GM12878 (cell line): Measurements from ENCODE around the gene AGAP1. TPM values are rescaled to one million over a fixed set of nuclear protein-coding genes. Genes with fewer than 3 reads are reported as not detected.

Experiments used
- ATAC-seq: fragments of 200-7000 bp; cut with Tn5 transposase; 3 replicates; pipeline ENCODE4 v1.9.1; 2020; ENCODE audit warnings: mild to moderate bottlenecking, moderate library complexity
- BruUV-seq: library from RNA; stranded (reverse); fragments of 400-500 nt; replicated peaks from 2 replicates; lab custom pipeline; 2021; lab: Mats Ljungman, UMichigan
- CTCF ChIA-PET: fragments of 300-600 bp; sonication (Branson Sonifier 250); formaldehyde crosslinking; extraction: SDS; loops from one replicate; lab custom pipeline; 2021; ENCODE audit warnings: inconsistent platforms; lab: Yijun Ruan, JAX
- POLR2A ChIA-PET: fragments of 350-600 bp; formaldehyde crosslinking; extraction: SDS; loops from one replicate; lab custom pipeline; 2021; ENCODE audit warnings: inconsistent platforms; lab: Charles Lee
- RAD21 ChIA-PET: fragments of 300-600 bp; sonication (Branson Sonifier 250); formaldehyde crosslinking; loops from one replicate; lab custom pipeline; 2023; ENCODE audit warnings: antibody characterized with exemption; ENCODE audit not compliant: unreplicated experiment; lab: Charles Lee
- SMC1A ChIA-PET: fragments of 300-600 bp; sonication (Branson Sonifier 250); formaldehyde crosslinking; loops from one replicate; lab custom pipeline; 2023; ENCODE audit not compliant: unreplicated experiment, uncharacterized antibody; lab: Charles Lee
- DNase-seq: peaks from one replicate; pipeline ENCODE4 v3.0.0-alpha.2; 2011; ENCODE audit warnings: low read depth, low spot score
- FAIRE-seq: peaks from 3 replicates; lab custom pipeline; 2011; peaks lifted over from hg19 to GRCh38; lab: Jason Lieb, UNC
- H2AFZ ChIP-seq: 2 replicates; pipeline ENCODE4 v1.6.0; 2011; ENCODE audit warnings: low read depth, low read length, control low read depth; ENCODE audit not compliant: control insufficient read depth
- H3K27ac ChIP-seq: 2 replicates; pipeline ENCODE4 v1.5.1; 2011; ENCODE audit warnings: control low read depth; ENCODE audit not compliant: control insufficient read depth, insufficient read depth
- H3K27me3 ChIP-seq, 2 experiments: replicated peaks in 1 of 2; 2 replicates each; pipeline versions ENCODE4 v1.6.0 to v1.6.1; 2011; ENCODE audit warnings: low read length in 1 of 2; ENCODE audit not compliant: control insufficient read depth in 2 of 2, insufficient read depth in 2 of 2
- H3K36me3 ChIP-seq, 2 experiments: 2 replicates each; pipeline ENCODE4 v1.5.1; 2011; ENCODE audit warnings: low read length in 1 of 2; ENCODE audit not compliant: control insufficient read depth in 2 of 2, insufficient read depth in 2 of 2
- H3K4me1 ChIP-seq: 2 replicates; pipeline ENCODE4 v1.6.1; 2011; ENCODE audit warnings: mild to moderate bottlenecking, low read length, moderate library complexity, mixed read lengths; ENCODE audit not compliant: control insufficient read depth, insufficient read depth
- H3K4me2 ChIP-seq: 2 replicates; pipeline ENCODE4 v1.6.0; 2011; ENCODE audit warnings: control low read depth; ENCODE audit not compliant: control insufficient read depth, insufficient read depth
- H3K4me3 ChIP-seq: fragments of 200-600 bp; sonication (generic); 2 replicates; pipeline ENCODE4 v1.5.1; 2016
- H3K79me2 ChIP-seq: 2 replicates; pipeline ENCODE4 v1.6.0; 2011; ENCODE audit warnings: low read length; ENCODE audit not compliant: control insufficient read depth, insufficient read depth
- H3K9ac ChIP-seq: 2 replicates; pipeline ENCODE4 v1.8.0; 2011; ENCODE audit warnings: low read length, control low read depth, mixed read lengths; ENCODE audit not compliant: control insufficient read depth, insufficient read depth
- H3K9me3 ChIP-seq: replicated peaks from 3 replicates; pipeline ENCODE4 v1.5.1; 2011; ENCODE audit warnings: mild to moderate bottlenecking, low read length; ENCODE audit not compliant: control insufficient read depth, insufficient read depth
- H4K20me1 ChIP-seq: 2 replicates; pipeline ENCODE4 v1.6.0; 2011; ENCODE audit not compliant: control insufficient read depth, insufficient read depth
- BACH1 ChIP-seq: fragments of 450-650 bp; IDR thresholded peaks from 2 replicates; pipeline ENCODE4 v1.6.1; 2017; ENCODE audit warnings: mild to moderate bottlenecking, borderline replicate concordance
- CHD2 ChIP-seq: IDR thresholded peaks from 2 replicates; pipeline ENCODE4 v1.6.1; 2011; ENCODE audit warnings: low read depth, low read length, improper control_type of control experiment, borderline replicate concordance
- CREM ChIP-seq: IDR thresholded peaks from 2 replicates; pipeline ENCODE4 v1.6.1; 2014; ENCODE audit warnings: antibody characterized with exemption, low read depth
- DPF2 ChIP-seq: fragments of 450-650 bp; IDR thresholded peaks from 2 replicates; pipeline ENCODE4 v1.6.1; 2017; ENCODE audit warnings: mild to moderate bottlenecking
- FOS ChIP-seq: IDR thresholded peaks from 3 replicates; pipeline ENCODE4 v1.6.1; 2011; ENCODE audit warnings: borderline replicate concordance; ENCODE audit not compliant: insufficient read length; ENCODE audit errors: extremely low read depth
- FOXM1 ChIP-seq: IDR thresholded peaks from 2 replicates; pipeline ENCODE4 v1.6.1; 2012; ENCODE audit warnings: low read depth, mild to moderate bottlenecking, inconsistent platforms, low read length, moderate library complexity
- HDGF ChIP-seq: fragments of 450-650 bp; IDR thresholded peaks from 2 replicates; pipeline ENCODE4 v1.6.1; 2016; ENCODE audit warnings: antibody characterized with exemption
- MXI1 ChIP-seq: fragments of 150-350 bp; IDR thresholded peaks from 2 replicates; pipeline ENCODE4 v1.6.1; 2011; ENCODE audit warnings: low read depth, mild to moderate bottlenecking, inconsistent platforms, low read length, improper control_type of control experiment
- MYC ChIP-seq: IDR thresholded peaks from 2 replicates; pipeline ENCODE4 v1.6.1; 2011; ENCODE audit warnings: mild to moderate bottlenecking, low read length, moderate library complexity, inconsistent platforms; ENCODE audit not compliant: insufficient read depth, insufficient replicate concordance, insufficient read length, severe bottlenecking
- PML ChIP-seq: IDR thresholded peaks from 2 replicates; pipeline ENCODE4 v1.6.1; 2012; ENCODE audit warnings: low read length, inconsistent platforms
- POU2F2 ChIP-seq: IDR thresholded peaks from 3 replicates; pipeline ENCODE4 v1.6.1; 2011; ENCODE audit warnings: low read depth, mild to moderate bottlenecking, low read length, borderline replicate concordance
- SMAD5 ChIP-seq: IDR thresholded peaks from 2 replicates; pipeline ENCODE4 v1.6.1; 2016; ENCODE audit warnings: antibody characterized with exemption, low read depth
- SPI1 ChIP-seq: IDR thresholded peaks from 2 replicates; pipeline ENCODE4 v1.6.1; 2011; ENCODE audit warnings: low read depth, mild to moderate bottlenecking, low read length, moderate library complexity, borderline replicate concordance; ENCODE audit not compliant: insufficient read depth
- SREBF1 ChIP-seq: IDR thresholded peaks from 2 replicates; pipeline ENCODE4 v1.6.1; 2012; ENCODE audit warnings: mild to moderate bottlenecking, low read length
- SUPT20H ChIP-seq: IDR thresholded peaks from 2 replicates; pipeline ENCODE4 v1.6.1; 2011; ENCODE audit warnings: low read depth, mild to moderate bottlenecking, low read length, moderate library complexity, borderline replicate concordance; ENCODE audit not compliant: control insufficient read depth
- USF1 ChIP-seq: IDR thresholded peaks from 2 replicates; pipeline ENCODE4 v1.6.1; 2011; ENCODE audit warnings: borderline replicate concordance, low read depth, mild to moderate bottlenecking, moderate library complexity, mixed read lengths, low read length; ENCODE audit not compliant: insufficient read depth; ENCODE audit errors: extremely low read length
- ZNF217 ChIP-seq: fragments of 450-650 bp; IDR thresholded peaks from 2 replicates; pipeline ENCODE4 v1.6.1; 2017; ENCODE audit warnings: antibody characterized with exemption, mild to moderate bottlenecking
- ZNF24 ChIP-seq: fragments of 450-650 bp; IDR thresholded peaks from 2 replicates; pipeline ENCODE4 v1.6.1; 2017; ENCODE audit warnings: antibody characterized with exemption, mild to moderate bottlenecking
- ZZZ3 ChIP-seq: IDR thresholded peaks from 2 replicates; pipeline ENCODE4 v1.6.1; 2011; ENCODE audit warnings: low read depth; ENCODE audit not compliant: control insufficient read depth, insufficient read length
- WGBS: methylation state at CpG from one replicate; pipeline ENCODE4 v1.1.6; 2016; ENCODE audit warnings: low lambda C conversion rate; ENCODE audit not compliant: insufficient replicate concordance, insufficient coverage; ENCODE audit errors: missing lambda C conversion rate; 5-methylcytosine and 5-hydroxymethylcytosine counted together
- in situ Hi-C: fragments of 300-500 bp; cut with MboI; formaldehyde crosslinking; loops from 9 replicates; pipeline ENCODE4 v1.14.3; 2018; ENCODE audit warnings: mixed read lengths
- intact Hi-C: fragments of 100-400 bp; cut with micrococcal nuclease; formaldehyde crosslinking; loops from one replicate; pipeline ENCODE4 v1.14.2; 2022; ENCODE audit not compliant: unreplicated experiment
- polyA plus RNA-seq, 11 experiments: library from polyadenylated mRNA; depleted of rRNA in 4 of 11; unstranded in 6 of 11; stranded (reverse) in 5 of 11; fragments of >200 nt; fragmentation: Nextera tagmentation in 4 of 11; fragmentation: Illumina TruSeq in 1 of 11; extraction: Ambion mirVana in 4 of 11; extraction: Trizol in 1 of 11; gene quantifications; 1 replicate in 1 of 11; 2 replicates in 10 of 11; pipeline versions ENCODE4 v1.2.1 to v1.2.3, GENCODE V29; 2011 to 2016; ENCODE audit warnings: inconsistent platforms in 2 of 11, missing spikeins in 2 of 11, low read depth in 1 of 11
- total RNA-seq, 4 experiments: library from RNA; depleted of rRNA in 3 of 4; stranded (reverse); fragments of >200 nt in 3 of 4; fragmentation: Illumina TruSeq in 1 of 4; extraction: Trizol in 1 of 4; gene quantifications; 2 replicates each; pipeline versions ENCODE4 v1.2.1 to v1.2.3, GENCODE V29; 2013 to 2021

Gene AGAP1
- total and polyA plus RNA-seq, 10 of the 15 experiments (the other 5 are each of a cell fraction or from before 2014, with no cell fraction given), result 0.05 to 0.15 (median 0.06) TPM; not detected in 7

DNA sequence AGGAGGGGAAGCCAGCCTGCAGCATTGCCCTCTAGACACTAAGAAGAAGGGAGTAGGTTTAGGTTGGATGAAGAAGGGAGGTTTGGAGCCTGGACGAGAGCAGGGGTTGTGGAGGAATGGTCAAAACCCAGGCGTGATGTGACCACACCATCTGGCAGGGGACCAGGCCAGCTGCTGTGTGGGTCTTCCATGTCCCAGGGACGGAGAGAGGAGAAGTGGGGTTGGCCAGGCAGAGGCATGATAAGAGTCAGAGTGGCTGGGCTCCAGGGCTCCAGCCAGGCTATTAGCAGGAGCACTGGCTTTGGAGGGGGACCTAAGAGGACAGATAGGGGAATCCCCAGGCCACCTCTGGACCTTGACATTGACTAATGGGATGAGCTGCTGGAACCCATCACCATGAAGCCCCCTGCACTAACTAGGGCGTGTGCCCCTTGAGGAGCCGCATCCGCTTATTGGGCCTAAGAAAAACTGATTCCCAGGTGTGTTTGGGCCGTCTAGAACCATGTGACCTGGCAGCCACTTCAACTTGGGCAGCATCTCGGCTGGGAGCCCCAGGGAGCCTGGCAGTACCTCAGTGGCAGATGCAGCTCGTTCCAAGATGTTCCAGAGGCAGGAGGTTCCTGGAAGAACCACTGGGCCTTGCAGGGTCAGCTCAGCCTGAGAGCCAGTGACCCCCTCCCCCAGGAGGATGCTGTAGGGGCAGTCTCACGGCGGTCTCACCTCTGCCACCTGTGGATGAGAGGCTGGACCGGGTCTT is 235.1 kb downstream of the AGAP1 start:
- FAIRE-seq (no peak), DNase-seq (no peak), ATAC-seq (no peak)
- intact Hi-C loops, result no loop called here
- ChIA-PET SMC1A (no interaction called here), POLR2A (no interaction called here), CTCF (no interaction called here)
- Histone ChIP-seq H4K20me1 (no peaks in the 10 kb centered on the region), H3K36me3 (no peaks in the 10 kb centered on the region), H3K4me1 (no peaks in the 10 kb centered on the region), H3K79me2 (no peaks in the 10 kb centered on the region), H3K9ac (no peak overlapping the region)
- BruUV-seq, result no TSS peak
- no peak for TF ChIP-seq CREM
- no peak for TF ChIP-seq SPI1
- no peak for TF ChIP-seq DPF2
- no peak for TF ChIP-seq POU2F2
- no peak for TF ChIP-seq FOS
- no peak for TF ChIP-seq BACH1
- TF ChIP-seq CHD2, result no peak
- no peak for TF ChIP-seq PML
- no peak for TF ChIP-seq HDGF
- no peak for TF ChIP-seq ZNF217
- no peak for TF ChIP-seq FOXM1
- no peak for TF ChIP-seq SUPT20H
- no peak for TF ChIP-seq SMAD5
- no peak for TF ChIP-seq SREBF1
- no peak for TF ChIP-seq MYC
- TF ChIP-seq USF1, result no peak
- TF ChIP-seq MXI1, result no peak
- TF ChIP-seq ZZZ3, result no peak
- TF ChIP-seq ZNF24, result no peak
- TF ChIP-seq, all 136 proteins: peak for 0
- Histone ChIP-seq H2AFZ (no peak overlapping the region), H3K27me3 (peaks cover 2% of the 10 kb centered on the region in 2 experiments; a peak in 2 of 4 replicates), H3K4me2 (no peak overlapping the region), H3K9me3 (no peaks in the 10 kb centered on the region), H3K27ac (no peak overlapping the region), H3K4me3 (no peak overlapping the region)
- RAD21 ChIA-PET, result no interaction called here
- WGBS, result 17% methylated on average over 12 of the region's 12 CpGs
- in situ Hi-C loops, result no loop called here
